ENCODE results near the gene ZNF500. TPM values are rescaled to one million over a fixed set of nuclear protein-coding genes. Genes with fewer than 3 reads are reported as not detected.

The ZNF500 gene
- total RNA-seq, 1 experiment from 2014 or later: 10.4 TPM

DNA sequence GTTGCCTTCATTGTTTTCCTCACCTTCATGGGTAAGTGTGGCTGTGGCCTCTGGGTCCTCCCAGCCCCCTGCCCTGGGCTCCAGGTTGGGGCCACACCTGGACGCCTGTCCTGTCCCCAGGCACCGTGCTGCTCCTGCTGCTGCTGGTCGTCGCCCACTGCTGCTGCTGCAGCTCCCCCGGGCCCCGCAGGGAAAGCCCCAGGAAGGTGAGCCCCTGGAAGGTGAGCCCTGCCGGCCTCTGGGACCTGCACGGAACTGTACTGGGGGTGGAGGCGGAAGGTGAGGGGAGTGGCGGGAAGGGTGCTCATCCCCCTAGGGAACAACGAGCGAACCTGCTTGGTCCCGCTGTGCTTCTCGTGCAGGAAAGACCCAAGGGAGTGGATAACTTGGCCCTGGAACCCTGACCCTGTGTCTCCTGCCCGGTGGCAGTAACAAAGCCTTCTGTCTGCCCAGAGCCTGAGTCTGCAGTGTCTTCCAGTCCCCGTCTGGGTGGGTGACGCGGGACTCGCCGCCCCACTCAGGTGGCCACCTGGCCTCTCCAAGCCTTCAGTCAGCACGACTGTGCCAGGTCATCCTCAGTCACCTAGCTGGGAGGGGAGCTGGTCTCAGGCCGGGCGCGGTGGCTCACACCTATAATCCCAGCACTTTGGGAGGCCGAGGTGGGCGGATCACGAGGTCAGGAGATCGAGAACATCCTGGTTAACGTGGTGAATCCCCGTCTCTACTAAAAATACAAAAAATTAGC is 29.0 kb upstream of the ZNF500 start:
- DNase-seq (no peak), ATAC-seq (no peak)
- Histone ChIP-seq H3K9me3 (ENCODE audit: low read length) (no peaks in the 10 kb centered on the region), H3K79me2 (ENCODE audit: low read length) (no peaks in the 10 kb centered on the region), H3K4me2 (ENCODE audit: low read length) (no peak overlapping the region), H3K9me2 (replicated peaks; ENCODE audit: low read length) (no peaks in the 10 kb centered on the region), H3F3A (ENCODE audit: low read length, unreplicated experiment) (no peaks in the 10 kb centered on the region), H3K27ac (ENCODE audit: low read length) (no peak overlapping the region), H3K36me3 (ENCODE audit: low read depth, low read length) (no peaks in the 10 kb centered on the region), H3K27me3 (ENCODE audit: low read length) (no peaks in the 10 kb centered on the region), H4K20me1 (ENCODE audit: low read length) (no peaks in the 10 kb centered on the region), H3K4me1 (ENCODE audit: insufficient read depth, low read length) (0 out of 2 replicates have a peak, but pooled peaks cover 2% of the 10 kb centered on the region), H2AFZ (ENCODE audit: low read length) (no peak overlapping the region), H3K9ac (ENCODE audit: low read length) (no peak overlapping the region), H3K4me3 (ENCODE audit: low read length) (no peak overlapping the region)
- CTCF ChIA-PET: no interaction called here
- intact Hi-C loops (cut with micrococcal nuclease): no loop called here
- BruUV-seq (replicated peaks): no TSS peak
- POLR2A ChIA-PET (ENCODE audit: unreplicated experiment): no interaction called here
- TF ChIP-seq, protein P1, sequence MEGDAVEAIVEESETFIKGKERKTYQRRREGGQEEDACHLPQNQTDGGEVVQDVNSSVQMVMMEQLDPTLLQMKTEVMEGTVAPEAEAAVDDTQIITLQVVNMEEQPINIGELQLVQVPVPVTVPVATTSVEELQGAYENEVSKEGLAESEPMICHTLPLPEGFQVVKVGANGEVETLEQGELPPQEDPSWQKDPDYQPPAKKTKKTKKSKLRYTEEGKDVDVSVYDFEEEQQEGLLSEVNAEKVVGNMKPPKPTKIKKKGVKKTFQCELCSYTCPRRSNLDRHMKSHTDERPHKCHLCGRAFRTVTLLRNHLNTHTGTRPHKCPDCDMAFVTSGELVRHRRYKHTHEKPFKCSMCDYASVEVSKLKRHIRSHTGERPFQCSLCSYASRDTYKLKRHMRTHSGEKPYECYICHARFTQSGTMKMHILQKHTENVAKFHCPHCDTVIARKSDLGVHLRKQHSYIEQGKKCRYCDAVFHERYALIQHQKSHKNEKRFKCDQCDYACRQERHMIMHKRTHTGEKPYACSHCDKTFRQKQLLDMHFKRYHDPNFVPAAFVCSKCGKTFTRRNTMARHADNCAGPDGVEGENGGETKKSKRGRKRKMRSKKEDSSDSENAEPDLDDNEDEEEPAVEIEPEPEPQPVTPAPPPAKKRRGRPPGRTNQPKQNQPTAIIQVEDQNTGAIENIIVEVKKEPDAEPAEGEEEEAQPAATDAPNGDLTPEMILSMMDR (conservative IDR thresholded peaks at IDR 0.05; ENCODE audit: low read depth, low read length): no peak
- TF ChIP-seq EZH2phosphoT487 (IDR thresholded peaks at IDR 0.05; ENCODE audit: borderline replicate concordance, low read length): no peak
- TF ChIP-seq EZH2 (IDR thresholded peaks at IDR 0.05; ENCODE audit: low read length, unreplicated experiment): no peak

DNA sequence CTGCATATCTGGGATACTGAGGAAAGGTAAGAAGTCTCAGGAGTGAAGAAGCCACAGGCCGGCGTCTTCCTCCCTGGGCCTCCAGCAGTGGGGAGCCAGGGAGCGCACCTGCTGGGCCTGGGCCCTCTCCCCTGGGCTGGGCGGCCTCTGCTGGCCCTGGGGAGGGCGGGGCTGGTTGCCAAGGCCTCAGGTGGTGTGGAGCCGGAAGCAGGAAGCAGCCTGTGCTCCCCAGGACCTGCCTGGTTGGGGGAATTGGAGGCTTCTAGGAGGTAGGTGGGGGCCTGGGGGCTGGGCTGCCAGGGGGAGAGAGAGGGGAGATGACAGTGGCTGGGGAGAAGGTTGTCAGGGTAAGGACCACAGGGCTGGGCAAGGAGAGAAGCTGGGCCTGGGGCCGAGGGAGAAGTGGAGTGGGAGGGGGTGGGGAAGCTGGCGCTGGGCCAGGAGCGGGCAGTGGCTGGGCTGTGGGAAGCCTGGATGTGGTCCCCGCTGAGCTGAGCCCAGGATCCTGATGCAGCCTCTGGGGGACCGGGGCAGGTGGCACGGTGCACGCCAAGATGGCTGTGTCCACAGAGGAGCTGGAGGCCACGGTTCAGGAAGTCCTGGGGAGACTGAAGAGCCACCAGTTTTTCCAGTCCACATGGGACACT is 28.3 kb upstream of the ZNF500 start, which contains the start of gene SMIM22:
Gene SMIM22, plus strand, starts transcription at position 189 of the 647 bp plus-strand sequence. Its CDS starts 366 bp downstream, at position 555.
- Histone ChIP-seq H3K79me2 (ENCODE audit: low read length) (no peaks in the 10 kb centered on the region), H4K20me1 (ENCODE audit: low read length) (no peaks in the 10 kb centered on the region), H3K9ac (ENCODE audit: low read length) (no peak within 1 kb of the TSS), H3K36me3 (ENCODE audit: low read depth, low read length) (no peaks in the 10 kb centered on the region), H3K4me2 (ENCODE audit: low read length) (no peak within 1 kb of the TSS), H2AFZ (ENCODE audit: low read length) (no peak within 1 kb of the TSS), H3K27me3 (ENCODE audit: low read length) (no peaks in the 10 kb centered on the region), H3K27ac (ENCODE audit: low read length) (no peak within 1 kb of the TSS), H3K4me1 (ENCODE audit: insufficient read depth, low read length) (no peaks in the 10 kb centered on the region), H3K4me3 (ENCODE audit: low read length) (no peak within 1 kb of the TSS), H3K9me2 (replicated peaks; ENCODE audit: low read length) (no peaks in the 10 kb centered on the region), H3F3A (ENCODE audit: low read length, unreplicated experiment) (no peaks in the 10 kb centered on the region), H3K9me3 (ENCODE audit: low read length) (no peaks in the 10 kb centered on the region)
- ChIA-PET CTCF (no interaction called here), POLR2A (ENCODE audit: unreplicated experiment) (no interaction called here)
- no TSS peak for BruUV-seq (replicated peaks)
- no peak for TF ChIP-seq EZH2 (IDR thresholded peaks at IDR 0.05; ENCODE audit: low read length, unreplicated experiment)
- TF ChIP-seq EZH2phosphoT487 (IDR thresholded peaks at IDR 0.05; ENCODE audit: borderline replicate concordance, low read length): no peak
- TF ChIP-seq, protein P1 (conservative IDR thresholded peaks at IDR 0.05; ENCODE audit: low read depth, low read length): no peak
- intact Hi-C loops (cut with micrococcal nuclease): no loop called here
- no peak for ATAC-seq
- no peak for DNase-seq
